ENCODE results near the gene MAP3K9. TPM values are rescaled to one million over a fixed set of nuclear protein-coding genes. Genes with fewer than 3 reads are reported as not detected.

The MAP3K9 gene
- total RNA-seq, 1 donor from 2014 or later, result 31.8 TPM

DNA sequence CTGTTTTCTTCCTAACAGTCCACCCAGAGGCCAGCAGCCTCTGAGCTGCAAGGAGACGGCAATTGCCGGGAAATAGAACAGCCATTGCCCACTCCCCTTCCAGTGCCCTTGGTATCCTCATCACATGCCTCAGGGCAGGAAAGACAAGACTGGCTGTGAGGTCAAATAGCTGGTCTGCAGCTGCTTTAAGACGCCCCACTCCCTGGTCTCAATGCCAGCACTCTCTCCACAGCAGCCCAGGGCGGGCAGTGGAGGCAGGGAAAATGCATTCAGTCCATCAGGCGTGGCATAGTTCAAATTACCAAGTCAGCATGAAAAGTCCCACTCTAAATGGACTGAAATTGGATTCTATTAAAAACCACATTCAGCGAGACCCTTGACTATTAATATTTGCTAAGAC lies 132.0 kb downstream of the MAP3K9 start:
- Mint-ChIP-seq H3K4me1 (ENCODE audit: low read depth) (no peaks in the 10 kb centered on the region), H3K36me3 (ENCODE audit: insufficient read depth) (peaks cover 2% of the 10 kb centered on the region), H3K4me3 (ENCODE audit: low read depth) (no peak overlapping the region), H3K9me3 (ENCODE audit: low read depth) (no peaks in the 10 kb centered on the region), H3K27me3 (no peaks in the 10 kb centered on the region), H3K27ac (no peak overlapping the region)
- DNase-seq (ENCODE audit: low spot score, unreplicated experiment), result no peak
- no peak for TF ChIP-seq CTCF (IDR thresholded peaks at IDR 0.05; ENCODE audit: unreplicated experiment)

Other genes with a start within 250 kb of the MAP3K9 start
- gene MED6, start 208.9 kb downstream of the MAP3K9 start, total RNA-seq, result 47.1 and 52.2 TPM in 2 replicates
- gene TTC9, start 167.6 kb downstream of the MAP3K9 start, total RNA-seq, result 8.2 and 9.0 TPM in 2 replicates
- gene PCNX1, start 97.9 kb upstream of the MAP3K9 start, total RNA-seq, result 56.4 and 65.8 TPM in 2 replicates

Measured in progenitor cell of endocrine pancreas (in vitro differentiated cells).